ACC112 (cell line): Measurements from ENCODE around the gene PELO.

ENCODE experiments used
- H2AFZ ChIP-seq: fragments of 200-600 bp; sonication (generic); one replicate; pipeline ENCODE4 v1.6.0; 2017; ENCODE audit warnings: antibody characterized with exemption, low read length; ENCODE audit not compliant: unreplicated experiment
- H3K27ac ChIP-seq: fragments of 200-600 bp; sonication (generic); 2 replicates; pipeline ENCODE4 v1.5.1; 2014; ENCODE audit warnings: low read depth, mild to moderate bottlenecking, antibody characterized with exemption, low read length, moderate library complexity
- H3K27me3 ChIP-seq: fragments of 200-600 bp; sonication (generic); 2 replicates; pipeline ENCODE4 v1.6.1; 2014; ENCODE audit warnings: mild to moderate bottlenecking, antibody characterized with exemption, low read length, moderate library complexity, mixed read lengths; ENCODE audit not compliant: insufficient read depth
- H3K36me3 ChIP-seq: fragments of 200-600 bp; sonication (generic); 2 replicates; pipeline ENCODE4 v1.6.1; 2016; ENCODE audit warnings: mild to moderate bottlenecking, antibody characterized with exemption, low read length, moderate library complexity, mixed read lengths; ENCODE audit not compliant: insufficient read depth
- H3K4me1 ChIP-seq: fragments of 200-600 bp; sonication (generic); one replicate; pipeline ENCODE4 v1.6.1; 2016; ENCODE audit warnings: low read length, mixed read lengths; ENCODE audit not compliant: insufficient read depth, unreplicated experiment, control insufficient read depth
- H3K4me3 ChIP-seq: fragments of 200-600 bp; sonication (generic); 2 replicates; pipeline ENCODE4 v1.5.1; 2014; ENCODE audit warnings: mild to moderate bottlenecking, low read depth, low read length
- H3K79me2 ChIP-seq: fragments of 200-600 bp; sonication (generic); one replicate; pipeline ENCODE4 v1.6.0; 2016; ENCODE audit warnings: low read length; ENCODE audit not compliant: control insufficient read depth, unreplicated experiment, insufficient read depth

PELO gene

DNA sequence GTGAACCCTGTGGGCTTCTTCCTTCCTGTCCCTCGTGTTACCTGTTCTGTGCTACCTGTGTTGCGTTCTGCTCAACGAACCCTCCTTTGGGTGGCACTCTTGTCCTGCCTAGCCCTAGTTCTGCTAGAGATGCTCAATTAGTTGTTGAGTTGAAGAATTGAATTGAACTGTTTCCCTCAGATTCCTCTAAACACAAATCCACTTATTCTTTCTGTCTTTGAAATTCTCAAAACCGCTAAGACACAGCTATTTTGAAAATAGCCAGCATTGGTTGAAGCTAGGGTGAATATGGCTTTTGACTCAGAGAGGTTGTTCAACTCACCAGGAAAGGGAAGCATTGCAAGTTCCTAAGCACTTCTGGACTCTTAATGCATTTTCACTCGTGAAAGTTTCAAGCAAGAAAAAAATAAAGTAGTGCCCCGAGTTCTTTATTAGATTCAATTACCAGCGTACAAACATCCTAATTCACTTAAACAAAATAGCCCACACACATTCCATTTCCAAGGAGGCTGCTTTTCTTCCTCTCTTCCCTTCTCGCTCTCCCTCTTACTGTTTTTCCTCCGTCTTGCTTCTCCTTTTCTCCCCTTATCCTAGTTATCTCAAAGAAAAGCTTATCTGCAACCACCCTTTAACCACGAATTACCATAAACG is 642 bp upstream of the PELO start:
- peak overlapping the region; percentile 85; the same call in 1 of the 2 replicates for H3K27ac ChIP-seq
- H3K4me1 ChIP-seq = peaks cover 47% of the 10 kb centered on the region
- peaks cover 34% of the 10 kb centered on the region for H3K79me2 ChIP-seq
- peak overlapping the region; percentile 91 for H3K4me3 ChIP-seq
- H2AFZ ChIP-seq = peak overlapping the region; percentile 78
- H3K36me3 ChIP-seq = no peaks in the 10 kb centered on the region; the same call in none of the 2 replicates
- no peaks in the 10 kb centered on the region for H3K27me3 ChIP-seq

DNA sequence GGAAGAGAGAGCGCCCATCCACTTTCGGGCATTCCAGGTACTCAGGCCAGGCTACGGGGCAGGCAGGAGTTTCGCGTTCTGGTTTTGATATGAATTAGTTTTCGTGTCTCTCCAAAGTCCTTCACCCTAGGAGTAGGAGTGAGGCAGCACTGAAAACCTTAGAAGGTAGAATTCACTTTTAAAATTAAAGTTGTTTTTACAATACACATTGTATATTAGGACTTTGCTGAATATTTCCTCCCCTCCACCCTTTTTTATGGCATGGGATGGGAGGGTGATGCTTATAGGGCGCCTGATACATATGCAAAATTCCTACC is 747 bp downstream of the PELO start:
- peak overlapping the region; percentile 91 for H3K4me3 ChIP-seq
- no peaks in the 10 kb centered on the region; the same call in none of the 2 replicates for H3K36me3 ChIP-seq
- peaks cover 39% of the 10 kb centered on the region for H3K4me1 ChIP-seq
- peaks cover 41% of the 10 kb centered on the region for H3K79me2 ChIP-seq
- H2AFZ ChIP-seq = peak overlapping the region; percentile 60
- peak overlapping the region; percentile 85 for H3K27ac ChIP-seq
- H3K27me3 ChIP-seq = no peaks in the 10 kb centered on the region

DNA sequence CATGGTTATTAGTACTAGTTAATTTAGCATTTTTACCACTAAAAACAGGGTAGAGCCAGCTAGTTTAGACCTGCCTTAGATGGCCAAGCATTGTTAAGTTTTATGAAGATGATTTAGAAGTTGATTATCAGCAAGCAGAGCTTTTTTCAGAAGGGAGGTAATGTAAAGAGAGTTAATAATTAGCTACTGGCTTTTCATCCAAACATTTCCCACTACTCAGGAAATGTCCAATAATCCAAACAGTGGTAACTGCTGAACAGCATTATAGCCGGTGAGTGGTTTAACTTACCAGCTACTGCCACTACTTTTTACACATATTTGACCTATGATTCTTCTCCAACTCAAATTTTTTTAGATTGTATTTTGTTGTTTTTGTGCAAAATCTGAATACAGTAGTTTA is 1.7 kb downstream of the PELO start:
- H3K79me2 ChIP-seq = peaks cover 44% of the 10 kb centered on the region
- H3K4me3 ChIP-seq = peak overlapping the region; percentile 91
- peaks cover 32% of the 10 kb centered on the region for H3K4me1 ChIP-seq
- no peaks in the 10 kb centered on the region for H3K27me3 ChIP-seq
- H2AFZ ChIP-seq = no peak overlapping the region
- H3K27ac ChIP-seq = peak overlapping the region; percentile 85; the same call in 1 of the 2 replicates
- H3K36me3 ChIP-seq = no peaks in the 10 kb centered on the region; the same call in none of the 2 replicates

DNA sequence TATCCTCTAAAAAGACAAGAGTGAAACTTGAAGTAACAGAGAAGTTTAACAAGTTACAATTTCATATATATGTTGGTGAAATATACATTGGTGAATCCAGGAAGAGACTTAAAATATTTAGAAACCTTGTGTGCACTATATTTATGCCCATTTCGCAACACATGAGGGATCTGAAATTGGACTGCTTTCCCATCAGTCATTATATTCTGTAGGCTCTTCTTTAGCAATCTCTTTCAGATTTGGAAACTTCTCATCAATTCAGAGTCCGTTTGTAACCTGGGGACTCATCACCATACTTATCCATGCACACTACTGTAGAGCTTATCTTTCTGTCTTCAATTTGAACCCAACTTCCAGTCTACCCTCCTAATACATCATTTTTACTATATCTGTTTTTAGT is 2.1 kb downstream of the PELO start:
- Histone ChIP-seq H3K27me3 (no peaks in the 10 kb centered on the region), H3K27ac (no peak overlapping the region), H3K4me1 (peaks cover 37% of the 10 kb centered on the region), H3K4me3 (peak overlapping the region; percentile 91), H3K79me2 (peaks cover 48% of the 10 kb centered on the region), H2AFZ (no peak overlapping the region), H3K36me3 (no peaks in the 10 kb centered on the region; the same call in none of the 2 replicates)

DNA sequence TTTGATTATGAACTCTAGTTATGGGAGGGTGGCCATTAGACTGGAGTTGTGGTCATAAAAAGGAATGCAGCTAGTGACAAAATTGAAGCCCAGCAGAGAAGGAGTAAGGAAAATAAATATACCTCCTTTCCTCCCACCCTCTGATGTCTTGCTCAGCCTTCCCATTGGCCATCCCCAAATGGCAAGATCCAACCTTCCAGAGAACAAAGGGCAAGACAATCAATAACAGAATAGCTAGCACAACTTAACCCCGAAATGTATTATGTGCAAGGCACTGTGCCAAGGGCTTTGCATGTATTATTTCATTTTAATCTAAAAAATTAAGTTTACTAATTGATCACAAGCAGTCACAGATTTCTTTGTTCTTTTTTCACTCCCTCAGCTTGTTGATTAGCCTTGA is 3.6 kb downstream of the PELO start:
- Histone ChIP-seq H3K27me3 (no peaks in the 10 kb centered on the region), H3K27ac (no peak overlapping the region), H2AFZ (no peak overlapping the region), H3K4me3 (no peak overlapping the region), H3K36me3 (no peaks in the 10 kb centered on the region; the same call in none of the 2 replicates), H3K79me2 (peaks cover 53% of the 10 kb centered on the region), H3K4me1 (peaks cover 40% of the 10 kb centered on the region)

DNA sequence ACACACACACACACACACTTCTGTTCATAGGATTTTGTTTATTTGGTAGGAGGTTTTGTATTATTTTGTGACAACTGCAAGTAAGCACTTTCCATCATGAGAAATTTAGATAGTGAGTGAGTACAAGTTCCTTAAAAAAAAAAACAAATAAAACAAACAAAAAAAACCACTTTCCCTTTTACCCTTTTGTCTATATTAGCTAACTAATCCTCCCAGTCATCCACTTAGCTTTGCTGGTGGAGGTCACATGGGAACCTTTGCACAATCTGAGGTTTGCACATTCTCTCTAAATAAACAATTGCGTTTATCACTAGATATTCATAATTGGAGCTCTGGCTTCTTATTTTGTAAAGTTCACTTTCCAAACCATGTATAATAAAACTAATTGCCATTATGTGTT is 6.8 kb downstream of the PELO start:
- Histone ChIP-seq H3K27me3 (no peaks in the 10 kb centered on the region), H3K36me3 (no peaks in the 10 kb centered on the region; the same call in none of the 2 replicates), H3K79me2 (peaks cover 63% of the 10 kb centered on the region), H2AFZ (no peak overlapping the region), H3K27ac (no peak overlapping the region), H3K4me1 (peaks cover 47% of the 10 kb centered on the region), H3K4me3 (no peak overlapping the region)

DNA sequence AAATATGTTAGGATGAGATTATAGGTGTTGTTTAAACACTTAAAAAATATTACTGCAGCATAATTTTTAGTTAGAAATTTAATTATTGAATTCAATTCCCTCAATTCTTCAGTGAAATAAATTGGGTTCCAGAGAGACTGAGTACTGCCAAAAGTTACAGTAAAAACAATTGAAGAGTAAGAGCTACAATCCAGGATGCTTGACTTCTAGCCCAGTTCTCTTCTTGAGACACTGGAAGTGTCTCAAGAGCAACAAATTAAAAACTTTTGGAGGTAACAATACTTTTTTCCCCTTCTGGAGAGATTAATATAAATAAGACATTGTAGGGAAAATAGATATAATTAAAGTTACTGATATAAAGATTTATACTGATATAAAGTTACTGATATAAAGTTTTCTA is 8.3 kb downstream of the PELO start:
- peaks cover 34% of the 10 kb centered on the region for H3K4me1 ChIP-seq
- H3K27me3 ChIP-seq = no peaks in the 10 kb centered on the region
- H3K4me3 ChIP-seq = no peak overlapping the region
- peaks cover 57% of the 10 kb centered on the region for H3K79me2 ChIP-seq
- H2AFZ ChIP-seq = no peak overlapping the region
- H3K27ac ChIP-seq = no peak overlapping the region
- H3K36me3 ChIP-seq = no peaks in the 10 kb centered on the region; the same call in none of the 2 replicates

DNA sequence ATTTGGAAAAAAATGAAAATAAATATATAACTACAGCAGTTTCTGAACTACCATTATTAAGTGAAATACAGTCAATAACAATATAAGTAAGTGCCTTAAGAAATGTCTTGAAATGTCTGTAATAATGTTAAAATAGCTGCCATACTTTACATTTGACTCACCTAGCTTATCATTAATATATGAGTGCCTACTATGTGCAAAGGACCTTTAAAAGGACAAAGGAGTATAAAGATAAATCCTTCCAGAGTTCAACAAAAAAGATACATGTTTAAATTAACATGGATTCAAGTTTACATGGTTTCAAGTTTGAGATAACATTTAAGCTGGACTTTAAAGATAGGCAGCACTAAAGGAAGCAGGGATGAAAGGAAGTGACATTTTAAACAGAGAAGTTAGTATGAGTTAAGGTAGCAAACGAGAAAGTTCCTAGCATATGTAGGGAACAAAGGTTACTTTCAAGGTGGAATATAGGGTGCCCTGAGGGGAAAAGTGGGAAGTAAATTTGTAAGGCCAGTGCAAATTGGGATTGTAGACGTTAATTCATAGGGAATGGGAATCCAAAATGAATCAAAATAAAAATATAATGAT is 8.9 kb downstream of the PELO start:
- Histone ChIP-seq H3K4me3 (no peak overlapping the region), H3K4me1 (peaks cover 31% of the 10 kb centered on the region), H3K79me2 (peaks cover 59% of the 10 kb centered on the region), H2AFZ (no peak overlapping the region), H3K27ac (no peak overlapping the region), H3K36me3 (peaks cover 5% of the 10 kb centered on the region), H3K27me3 (no peaks in the 10 kb centered on the region)

DNA sequence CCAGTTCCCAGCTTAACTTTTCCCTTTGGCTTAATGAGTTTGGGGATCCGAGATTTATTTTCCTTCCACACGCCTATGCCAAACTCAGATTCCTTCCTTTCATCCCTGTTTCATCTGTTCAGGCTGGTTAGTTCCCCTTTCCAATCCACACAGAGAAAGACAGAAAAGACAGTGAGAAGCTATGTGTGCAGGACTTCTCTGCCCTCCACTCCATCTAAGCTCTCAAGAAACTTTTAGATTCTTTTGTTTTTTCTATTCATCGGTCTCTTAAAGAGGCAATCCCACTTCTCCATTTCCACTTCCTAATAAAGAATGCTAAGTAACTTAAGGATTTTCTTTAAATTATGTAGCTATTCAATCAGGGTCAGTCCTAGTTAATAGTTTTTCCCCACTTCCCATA is 11.2 kb downstream of the PELO start:
- Histone ChIP-seq H3K4me3 (peak overlapping the region; percentile 96), H2AFZ (no peak overlapping the region), H3K79me2 (peaks cover 67% of the 10 kb centered on the region), H3K36me3 (peaks cover 22% of the 10 kb centered on the region), H3K27ac (peak overlapping the region; percentile 94), H3K27me3 (no peaks in the 10 kb centered on the region), H3K4me1 (peaks cover 36% of the 10 kb centered on the region)

DNA sequence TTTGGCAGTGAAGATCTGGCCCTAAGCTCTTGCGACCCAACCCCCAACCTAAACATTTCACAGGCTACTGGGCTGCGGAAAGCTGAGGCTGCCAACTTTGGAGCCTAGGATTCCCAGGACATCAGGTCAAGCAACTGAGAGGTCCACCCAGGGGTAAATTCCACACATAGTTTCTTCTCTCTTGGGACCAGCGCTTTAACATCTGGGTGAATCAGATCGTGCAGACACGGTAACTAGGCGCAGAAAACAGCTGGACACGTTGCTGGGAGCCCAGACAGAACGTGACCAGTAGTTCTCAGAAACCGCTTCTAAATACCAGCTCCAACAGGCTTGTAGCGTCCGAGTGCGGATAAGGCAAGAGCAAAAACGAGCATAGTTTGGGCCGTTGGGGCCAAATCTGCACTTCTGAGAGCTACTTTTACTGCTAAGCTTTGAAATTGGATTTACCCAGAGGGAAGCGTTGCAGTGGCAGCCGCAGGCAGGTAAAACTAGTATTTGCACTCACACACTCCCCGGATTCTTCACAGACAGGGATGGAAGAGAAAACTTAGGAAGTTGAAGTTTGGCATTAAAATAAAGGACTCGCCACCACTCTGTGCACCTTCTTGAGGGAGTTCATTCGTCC is 11.8 kb downstream of the PELO start:
- H3K36me3 ChIP-seq = peaks cover 27% of the 10 kb centered on the region
- peaks cover 72% of the 10 kb centered on the region for H3K79me2 ChIP-seq
- peak overlapping the region; percentile 72 for H2AFZ ChIP-seq
- no peaks in the 10 kb centered on the region for H3K27me3 ChIP-seq
- peaks cover 40% of the 10 kb centered on the region for H3K4me1 ChIP-seq
- peak overlapping the region; percentile 96 for H3K4me3 ChIP-seq
- H3K27ac ChIP-seq = peak overlapping the region; percentile 94

DNA sequence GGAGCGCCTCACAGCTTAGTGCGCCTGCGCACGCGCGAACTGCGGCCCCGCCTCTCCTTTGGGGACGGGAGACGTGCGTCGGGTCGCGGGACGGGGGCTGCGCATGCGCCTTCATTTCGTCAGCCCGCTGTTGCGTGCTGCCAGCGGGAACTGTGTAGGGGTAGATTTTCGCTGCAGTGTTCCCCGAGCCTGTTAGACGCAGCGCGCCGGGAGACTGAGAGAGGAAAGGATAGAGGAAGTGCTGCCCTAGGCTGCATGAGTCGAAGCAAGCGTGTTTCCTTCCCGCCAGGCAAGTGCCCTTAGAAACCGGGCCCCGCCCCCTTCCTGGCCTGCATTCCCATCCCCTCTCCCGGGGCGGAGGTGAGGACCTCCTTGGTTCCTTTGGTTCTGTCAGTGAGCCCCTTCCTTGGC is 12.3 kb downstream of the PELO start:
- H3K79me2 ChIP-seq = peaks cover 72% of the 10 kb centered on the region
- peak overlapping the region; percentile 72 for H2AFZ ChIP-seq
- H3K4me1 ChIP-seq = peaks cover 40% of the 10 kb centered on the region
- peak overlapping the region; percentile 96 for H3K4me3 ChIP-seq
- peak overlapping the region; percentile 94 for H3K27ac ChIP-seq
- H3K27me3 ChIP-seq = no peaks in the 10 kb centered on the region
- H3K36me3 ChIP-seq = peaks cover 31% of the 10 kb centered on the region
